ENCODE results near the gene SEMA5A.

SEMA5A gene

GRCh38 chr5:9082996-9083395 is 462.9 kb downstream of the SEMA5A start:
- Histone ChIP-seq H3K27me3 (ENCODE audit: control insufficient read depth in 1 of 2, insufficient read depth in 1 of 2, low read length in 2 of 2) (no peaks in the 10 kb centered on the region), H3K79me1 (replicated peaks; ENCODE audit: low read length, poor library complexity, severe bottlenecking) (no peaks in the 10 kb centered on the region), H3K27ac (ENCODE audit: low read length, poor library complexity, severe bottlenecking) (no peak overlapping the region), H4K91ac (ENCODE audit: low read length) (no peak overlapping the region), H2AFZ (ENCODE audit: low read depth, low read length) (no peak overlapping the region), H2AK5ac (ENCODE audit: low read length, severe bottlenecking) (no peak overlapping the region), H2BK12ac (ENCODE audit: low read length in 2 of 2) (no peak overlapping the region), H3K9ac (ENCODE audit: low read length) (no peak overlapping the region), H3K4me3 (ENCODE audit: insufficient read depth in 1 of 2, low read depth in 1 of 2, low read length in 2 of 2) (no peak overlapping the region), H3K36me3 (ENCODE audit: control insufficient read depth in 1 of 2, insufficient read depth in 2 of 2, low read depth in 1 of 2, low read length in 2 of 2) (no peaks in the 10 kb centered on the region), H3K23ac (ENCODE audit: low read length in 2 of 2) (no peak overlapping the region), H3K4ac (ENCODE audit: low read depth in 1 of 2, low read length in 2 of 2) (no peak overlapping the region), H3K14ac (ENCODE audit: low read length in 2 of 2) (no peak overlapping the region), H2BK120ac (ENCODE audit: low read depth, low read length) (no peak overlapping the region), H3K4me2 (ENCODE audit: low read length, poor library complexity, severe bottlenecking) (no peak overlapping the region), H3K9me3 (ENCODE audit: control insufficient read depth, low read length) (no peaks in the 10 kb centered on the region), H2BK5ac (ENCODE audit: low read depth, low read length, poor library complexity, severe bottlenecking) (no peak overlapping the region), H3K18ac (ENCODE audit: low read depth in 1 of 2, low read length in 2 of 2) (no peak overlapping the region), H4K8ac (ENCODE audit: low read length) (no peak overlapping the region), H2BK15ac (ENCODE audit: low read depth, poor library complexity, severe bottlenecking) (no peak overlapping the region), H3K4me1 (ENCODE audit: control insufficient read depth, insufficient read depth, low read depth, low read length) (no peaks in the 10 kb centered on the region)
- DNase-seq, result no peak
- WGBS, result 75% methylated on average over 1 of the region's 1 CpG

GRCh38 chr5:9072701-9073100 is 473.2 kb downstream of the SEMA5A start:
- no peaks in the 10 kb centered on the region for H3K36me3 ChIP-seq (ENCODE audit: control insufficient read depth in 1 of 2, insufficient read depth in 2 of 2, low read depth in 1 of 2, low read length in 2 of 2)
- H4K8ac ChIP-seq (ENCODE audit: low read length), result no peak overlapping the region
- no peak overlapping the region for H2BK5ac ChIP-seq (ENCODE audit: low read depth, low read length, poor library complexity, severe bottlenecking)
- DNase-seq, result no peak
- H2BK120ac ChIP-seq (ENCODE audit: low read depth, low read length), result no peak overlapping the region
- 67% methylated on average over 3 of the region's 4 CpGs for WGBS
- no peak overlapping the region for H3K23ac ChIP-seq (ENCODE audit: low read length in 2 of 2)
- no peak overlapping the region for H3K18ac ChIP-seq (ENCODE audit: low read depth in 1 of 2, low read length in 2 of 2)
- no peak overlapping the region for H3K27ac ChIP-seq (ENCODE audit: low read length, poor library complexity, severe bottlenecking)
- no peak overlapping the region for H3K4me2 ChIP-seq (ENCODE audit: low read length, poor library complexity, severe bottlenecking)
- H2BK15ac ChIP-seq (ENCODE audit: low read depth, poor library complexity, severe bottlenecking), result no peak overlapping the region
- H3K14ac ChIP-seq (ENCODE audit: low read length in 2 of 2), result no peak overlapping the region
- no peaks in the 10 kb centered on the region for H3K27me3 ChIP-seq (ENCODE audit: control insufficient read depth in 1 of 2, insufficient read depth in 1 of 2, low read length in 2 of 2)
- no peak overlapping the region for H2BK12ac ChIP-seq (ENCODE audit: low read length in 2 of 2)
- no peak overlapping the region for H2AFZ ChIP-seq (ENCODE audit: low read depth, low read length)
- peaks cover 4% of the 10 kb centered on the region for H3K4me1 ChIP-seq (ENCODE audit: control insufficient read depth, insufficient read depth, low read depth, low read length)
- H3K9ac ChIP-seq (ENCODE audit: low read length), result no peak overlapping the region
- no peak overlapping the region for H4K91ac ChIP-seq (ENCODE audit: low read length)
- H3K79me1 ChIP-seq (replicated peaks; ENCODE audit: low read length, poor library complexity, severe bottlenecking), result peaks cover 1% of the 10 kb centered on the region
- H3K4me3 ChIP-seq (ENCODE audit: insufficient read depth in 1 of 2, low read depth in 1 of 2, low read length in 2 of 2), result no peak overlapping the region
- H3K9me3 ChIP-seq (ENCODE audit: control insufficient read depth, low read length), result no peaks in the 10 kb centered on the region
- no peak overlapping the region for H3K4ac ChIP-seq (ENCODE audit: low read depth in 1 of 2, low read length in 2 of 2)
- no peak overlapping the region for H2AK5ac ChIP-seq (ENCODE audit: low read length, severe bottlenecking)

GRCh38 chr5:9071524-9071923 is 474.4 kb downstream of the SEMA5A start:
- Histone ChIP-seq H3K9me3 (ENCODE audit: control insufficient read depth, low read length) (no peaks in the 10 kb centered on the region), H3K27ac (ENCODE audit: low read length, poor library complexity, severe bottlenecking) (no peak overlapping the region), H3K23ac (ENCODE audit: low read length in 2 of 2) (no peak overlapping the region), H3K79me1 (replicated peaks; ENCODE audit: low read length, poor library complexity, severe bottlenecking) (no peaks in the 10 kb centered on the region), H3K4me3 (ENCODE audit: insufficient read depth in 1 of 2, low read depth in 1 of 2, low read length in 2 of 2) (no peak overlapping the region), H3K4me1 (ENCODE audit: control insufficient read depth, insufficient read depth, low read depth, low read length) (peaks cover 4% of the 10 kb centered on the region), H2BK15ac (ENCODE audit: low read depth, poor library complexity, severe bottlenecking) (no peak overlapping the region), H3K9ac (ENCODE audit: low read length) (no peak overlapping the region), H2AFZ (ENCODE audit: low read depth, low read length) (no peak overlapping the region), H2BK120ac (ENCODE audit: low read depth, low read length) (no peak overlapping the region), H2BK5ac (ENCODE audit: low read depth, low read length, poor library complexity, severe bottlenecking) (no peak overlapping the region), H3K36me3 (ENCODE audit: control insufficient read depth in 1 of 2, insufficient read depth in 2 of 2, low read depth in 1 of 2, low read length in 2 of 2) (no peaks in the 10 kb centered on the region), H3K14ac (ENCODE audit: low read length in 2 of 2) (no peak overlapping the region), H2BK12ac (ENCODE audit: low read length in 2 of 2) (no peak overlapping the region), H2AK5ac (ENCODE audit: low read length, severe bottlenecking) (no peak overlapping the region), H3K4ac (ENCODE audit: low read depth in 1 of 2, low read length in 2 of 2) (no peak overlapping the region), H3K27me3 (ENCODE audit: control insufficient read depth in 1 of 2, insufficient read depth in 1 of 2, low read length in 2 of 2) (no peaks in the 10 kb centered on the region), H4K8ac (ENCODE audit: low read length) (no peak overlapping the region), H4K91ac (ENCODE audit: low read length) (no peak overlapping the region), H3K4me2 (ENCODE audit: low read length, poor library complexity, severe bottlenecking) (no peak overlapping the region), H3K18ac (ENCODE audit: low read depth in 1 of 2, low read length in 2 of 2) (no peak overlapping the region)
- no peak for DNase-seq

GRCh38 chr5:9071074-9071473 is 474.8 kb downstream of the SEMA5A start:
- Histone ChIP-seq H2AK5ac (ENCODE audit: low read length, severe bottlenecking) (no peak overlapping the region), H3K4me2 (ENCODE audit: low read length, poor library complexity, severe bottlenecking) (no peak overlapping the region), H3K9ac (ENCODE audit: low read length) (no peak overlapping the region), H2BK5ac (ENCODE audit: low read depth, low read length, poor library complexity, severe bottlenecking) (no peak overlapping the region), H3K23ac (ENCODE audit: low read length in 2 of 2) (no peak overlapping the region), H3K14ac (ENCODE audit: low read length in 2 of 2) (no peak overlapping the region), H4K91ac (ENCODE audit: low read length) (no peak overlapping the region), H3K4me3 (ENCODE audit: insufficient read depth in 1 of 2, low read depth in 1 of 2, low read length in 2 of 2) (no peak overlapping the region), H3K4ac (ENCODE audit: low read depth in 1 of 2, low read length in 2 of 2) (no peak overlapping the region), H3K18ac (ENCODE audit: low read depth in 1 of 2, low read length in 2 of 2) (no peak overlapping the region), H3K9me3 (ENCODE audit: control insufficient read depth, low read length) (no peaks in the 10 kb centered on the region), H4K8ac (ENCODE audit: low read length) (no peak overlapping the region), H2BK15ac (ENCODE audit: low read depth, poor library complexity, severe bottlenecking) (no peak overlapping the region), H3K4me1 (ENCODE audit: control insufficient read depth, insufficient read depth, low read depth, low read length) (peaks cover 4% of the 10 kb centered on the region), H3K27me3 (ENCODE audit: control insufficient read depth in 1 of 2, insufficient read depth in 1 of 2, low read length in 2 of 2) (no peaks in the 10 kb centered on the region), H3K36me3 (ENCODE audit: control insufficient read depth in 1 of 2, insufficient read depth in 2 of 2, low read depth in 1 of 2, low read length in 2 of 2) (peaks cover 0 to 4% of the 10 kb centered on the region in 2 experiments), H2BK12ac (ENCODE audit: low read length in 2 of 2) (no peak overlapping the region), H2BK120ac (ENCODE audit: low read depth, low read length) (no peak overlapping the region), H3K27ac (ENCODE audit: low read length, poor library complexity, severe bottlenecking) (no peak overlapping the region), H2AFZ (ENCODE audit: low read depth, low read length) (no peak overlapping the region), H3K79me1 (replicated peaks; ENCODE audit: low read length, poor library complexity, severe bottlenecking) (no peaks in the 10 kb centered on the region)
- WGBS, result 99% methylated on average over 2 of the region's 3 CpGs
- no peak for DNase-seq

All from mesenchymal stem cell (in vitro differentiated cells and primary cell).